Tibial nerve (tissue), 4 donors: Measurements from ENCODE around the gene TOMM40.

ENCODE experiments used
- EP300 ChIP-seq, 2 donors: sonication (generic); formaldehyde crosslinking; IDR thresholded peaks; one replicate each; pipeline ENCODE4 v1.6.1; 2017; ENCODE audit warnings: antibody characterized with exemption in 2 of 2, mild to moderate bottlenecking in 1 of 2
- TF ChIP-seq, protein P1 (sequence below), 5 experiments: fragments of 200-600 bp in 3 of 5; fragments of 450-650 bp in 2 of 5; sonication (generic) in 3 of 5; IDR thresholded peaks; one replicate each; pipeline ENCODE4 v1.5.1; 2016 to 2019; ENCODE audit warnings: antibody characterized with exemption in 5 of 5, mild to moderate bottlenecking in 3 of 5, moderate library complexity in 2 of 5

DNA sequence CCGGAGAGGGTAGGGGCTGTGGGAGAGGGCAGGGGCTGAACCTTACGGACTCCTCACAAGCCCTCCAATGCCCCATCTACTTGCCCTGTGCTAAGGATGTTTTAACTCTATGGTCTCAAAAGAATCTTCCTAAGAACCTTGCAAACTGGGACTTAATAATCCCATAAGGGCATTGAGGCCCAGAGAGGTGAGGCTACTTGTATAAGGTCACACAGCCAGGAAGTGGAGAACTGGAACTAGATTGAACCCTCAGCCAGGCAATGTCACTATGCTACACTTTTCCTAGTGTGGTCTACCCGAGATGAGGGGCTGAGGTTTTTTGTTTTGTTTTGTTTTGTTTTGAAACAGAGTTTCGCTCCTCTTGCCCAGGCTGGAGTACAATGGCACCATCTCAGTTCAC lies 40.5 kb downstream of the TOMM40 start:
- TF ChIP-seq, protein P1, sequence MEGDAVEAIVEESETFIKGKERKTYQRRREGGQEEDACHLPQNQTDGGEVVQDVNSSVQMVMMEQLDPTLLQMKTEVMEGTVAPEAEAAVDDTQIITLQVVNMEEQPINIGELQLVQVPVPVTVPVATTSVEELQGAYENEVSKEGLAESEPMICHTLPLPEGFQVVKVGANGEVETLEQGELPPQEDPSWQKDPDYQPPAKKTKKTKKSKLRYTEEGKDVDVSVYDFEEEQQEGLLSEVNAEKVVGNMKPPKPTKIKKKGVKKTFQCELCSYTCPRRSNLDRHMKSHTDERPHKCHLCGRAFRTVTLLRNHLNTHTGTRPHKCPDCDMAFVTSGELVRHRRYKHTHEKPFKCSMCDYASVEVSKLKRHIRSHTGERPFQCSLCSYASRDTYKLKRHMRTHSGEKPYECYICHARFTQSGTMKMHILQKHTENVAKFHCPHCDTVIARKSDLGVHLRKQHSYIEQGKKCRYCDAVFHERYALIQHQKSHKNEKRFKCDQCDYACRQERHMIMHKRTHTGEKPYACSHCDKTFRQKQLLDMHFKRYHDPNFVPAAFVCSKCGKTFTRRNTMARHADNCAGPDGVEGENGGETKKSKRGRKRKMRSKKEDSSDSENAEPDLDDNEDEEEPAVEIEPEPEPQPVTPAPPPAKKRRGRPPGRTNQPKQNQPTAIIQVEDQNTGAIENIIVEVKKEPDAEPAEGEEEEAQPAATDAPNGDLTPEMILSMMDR (IDR thresholded peaks at IDR 0.05) = no peak
- TF ChIP-seq EP300 (IDR thresholded peaks at IDR 0.05) = no peak
